GM19467 (cell line): Measurements from ENCODE around the gene SLC22A23.

ENCODE experiments used
- ATAC-seq: cut with Tn5 transposase; IDR thresholded peaks from one replicate; pipeline ENCODE4 v1.9.1; 2021; ENCODE audit warnings: mild to moderate bottlenecking, moderate library complexity; ENCODE audit not compliant: unreplicated experiment

SLC22A23 gene

GRCh38 chr6:3289664-3290055 lies 167.2 kb downstream of the SLC22A23 start:
- no peak for ATAC-seq

- no peak for ATAC-seq
These were observed 167.9 kb downstream of the SLC22A23 start for GRCh38 chr6:3288711-3289663.

- ATAC-seq, result no peak
These were observed 168.7 kb downstream of the SLC22A23 start for GRCh38 chr6:3287976-3288707.

- no peak for ATAC-seq
These were observed 169.5 kb downstream of the SLC22A23 start for GRCh38 chr6:3287308-3287707.

- ATAC-seq, result no peak
These were observed 170.1 kb downstream of the SLC22A23 start for GRCh38 chr6:3286641-3287171.

- ATAC-seq, result no peak
These were observed 171.1 kb downstream of the SLC22A23 start for GRCh38 chr6:3285732-3286131.

- ATAC-seq, result no peak
These were observed 171.7 kb downstream of the SLC22A23 start for GRCh38 chr6:3285049-3285639.

- no peak for ATAC-seq
These were observed 172.4 kb downstream of the SLC22A23 start for GRCh38 chr6:3284436-3284876.

- ATAC-seq, result no peak
These were observed 173.0 kb downstream of the SLC22A23 start for GRCh38 chr6:3283641-3284435.

- no peak for ATAC-seq
These were observed 173.6 kb downstream of the SLC22A23 start for GRCh38 chr6:3283241-3283640.

GRCh38 chr6:3282476-3283236 lies 174.2 kb downstream of the SLC22A23 start:
- ATAC-seq, result no peak

- no peak for ATAC-seq
These were observed 175.0 kb downstream of the SLC22A23 start for GRCh38 chr6:3281631-3282475.

- no peak for ATAC-seq
These were observed 175.9 kb downstream of the SLC22A23 start for GRCh38 chr6:3280866-3281465.

- ATAC-seq, result no peak
These were observed 176.8 kb downstream of the SLC22A23 start for GRCh38 chr6:3280091-3280490.

- ATAC-seq, result no peak
These were observed 178.2 kb downstream of the SLC22A23 start for GRCh38 chr6:3278691-3279090.

GRCh38 chr6:3277851-3278416 lies 178.9 kb downstream of the SLC22A23 start:
- ATAC-seq, result no peak

- ATAC-seq, result no peak
These were observed 179.6 kb downstream of the SLC22A23 start for GRCh38 chr6:3277251-3277650.
